HG03159 (cell line): ENCODE measurements around the gene VPS13D.

ENCODE experiments used
- ATAC-seq: cut with Tn5 transposase; IDR thresholded peaks from one replicate; pipeline ENCODE4 v1.9.1; 2021; ENCODE audit warnings: mild to moderate bottlenecking, moderate library complexity; ENCODE audit not compliant: unreplicated experiment

Gene VPS13D

GRCh38 chr1:12417389-12417788 is 187.6 kb downstream of the VPS13D start:
- no peak for ATAC-seq

- ATAC-seq: no peak
Observed at GRCh38 chr1:12420171-12420570, 190.3 kb downstream of the VPS13D start.

- ATAC-seq: no peak
Observed at GRCh38 chr1:12422488-12422887, 192.7 kb downstream of the VPS13D start.

GRCh38 chr1:12424087-12424529 is 194.3 kb downstream of the VPS13D start:
- ATAC-seq: no peak

GRCh38 chr1:12424793-12425192 is 195.0 kb downstream of the VPS13D start:
- no peak for ATAC-seq

- no peak for ATAC-seq
Observed at GRCh38 chr1:12426030-12426429, 196.2 kb downstream of the VPS13D start.

- no peak for ATAC-seq
Observed at GRCh38 chr1:12428334-12428733, 198.5 kb downstream of the VPS13D start.

- ATAC-seq: no peak
Observed at GRCh38 chr1:12430525-12430924, 200.7 kb downstream of the VPS13D start.

- ATAC-seq: no peak
Observed at GRCh38 chr1:12432897-12433296, 203.1 kb downstream of the VPS13D start.

- no peak for ATAC-seq
Observed at GRCh38 chr1:12433323-12434053, 203.7 kb downstream of the VPS13D start.

GRCh38 chr1:12434174-12434573 is 204.3 kb downstream of the VPS13D start:
- no peak for ATAC-seq

GRCh38 chr1:12434686-12435085 is 204.9 kb downstream of the VPS13D start:
- ATAC-seq: no peak

- ATAC-seq: peak; percentile 78
Observed at GRCh38 chr1:12435639-12436344, 206.0 kb downstream of the VPS13D start.

- ATAC-seq: no peak
Observed at GRCh38 chr1:12436345-12436658, 206.5 kb downstream of the VPS13D start.

GRCh38 chr1:12436817-12437599 is 207.2 kb downstream of the VPS13D start:
- no peak for ATAC-seq

- no peak for ATAC-seq
Observed at GRCh38 chr1:12437629-12438028, 207.8 kb downstream of the VPS13D start.

- ATAC-seq: no peak
Observed at GRCh38 chr1:12438349-12438924, 208.6 kb downstream of the VPS13D start.

- no peak for ATAC-seq
Observed at GRCh38 chr1:12439073-12439472, 209.2 kb downstream of the VPS13D start.

- ATAC-seq: no peak
Observed at GRCh38 chr1:12441414-12442105, 211.7 kb downstream of the VPS13D start.

GRCh38 chr1:12442217-12442616 is 212.4 kb downstream of the VPS13D start:
- no peak for ATAC-seq

- no peak for ATAC-seq
Observed at GRCh38 chr1:12443151-12443550, 213.3 kb downstream of the VPS13D start.
